Ectodermal cell (in vitro differentiated cells): ENCODE measurements around the gene ITSN1.

Experiments used
- H3K27ac ChIP-seq: 2 replicates; pipeline ENCODE4 v1.7.0; 2013; ENCODE audit warnings: mild to moderate bottlenecking, low read depth, low read length; ENCODE audit not compliant: insufficient read depth, poor library complexity, severe bottlenecking
- H3K27me3 ChIP-seq: 2 replicates; pipeline ENCODE4 v1.7.0; 2013; ENCODE audit warnings: mild to moderate bottlenecking, low read length; ENCODE audit not compliant: insufficient read depth, control insufficient read depth, poor library complexity, severe bottlenecking
- H3K36me3 ChIP-seq: one replicate; pipeline ENCODE4 v1.7.0; 2013; ENCODE audit warnings: low read length; ENCODE audit not compliant: control insufficient read depth, insufficient read depth
- H3K4me1 ChIP-seq: one replicate; pipeline ENCODE4 v1.7.0; 2013; ENCODE audit warnings: low read length; ENCODE audit not compliant: control insufficient read depth, insufficient read depth
- H3K4me3 ChIP-seq: 2 replicates; pipeline ENCODE4 v1.7.0; 2013; ENCODE audit warnings: low read depth, low read length, control low read depth; ENCODE audit not compliant: insufficient read depth
- H3K9me3 ChIP-seq: 2 replicates; pipeline ENCODE4 v1.7.0; 2013; ENCODE audit warnings: mild to moderate bottlenecking, low read length, moderate library complexity; ENCODE audit not compliant: control insufficient read depth
- WGBS, 2 experiments: methylation state at CpG; one replicate each; pipeline ENCODE4 v1.1.7; 2013; ENCODE audit warnings: missing lambda C conversion rate in 2 of 2; 5-methylcytosine and 5-hydroxymethylcytosine counted together

ITSN1 gene

GRCh38 chr21:33650929-33651509 is 8.7 kb downstream of the ITSN1 start:
- no peak overlapping the region for H3K4me3 ChIP-seq
- no peaks in the 10 kb centered on the region for H3K27me3 ChIP-seq
- no peak overlapping the region for H3K27ac ChIP-seq
- no peaks in the 10 kb centered on the region for H3K9me3 ChIP-seq
- H3K4me1 ChIP-seq, result peaks cover 7% of the 10 kb centered on the region
- no peaks in the 10 kb centered on the region for H3K36me3 ChIP-seq
- 77 to 79% methylated on average over 7 of the region's 7 CpGs for WGBS, 2 experiments

- peaks cover 7% of the 10 kb centered on the region for H3K4me1 ChIP-seq
- H3K36me3 ChIP-seq, result no peaks in the 10 kb centered on the region
- H3K9me3 ChIP-seq, result no peaks in the 10 kb centered on the region
- H3K27me3 ChIP-seq, result no peaks in the 10 kb centered on the region
- no peak overlapping the region for H3K27ac ChIP-seq
- no peak overlapping the region for H3K4me3 ChIP-seq
- WGBS, 2 experiments, result 82 to 85% methylated on average over 7 to 8 of the region's 8 CpGs
Measured at GRCh38 chr21:33651965-33652680, 9.8 kb downstream of the ITSN1 start.

GRCh38 chr21:33654412-33654811 is 12.1 kb downstream of the ITSN1 start:
- Histone ChIP-seq H3K4me3 (no peak overlapping the region), H3K27me3 (no peaks in the 10 kb centered on the region), H3K36me3 (no peaks in the 10 kb centered on the region), H3K4me1 (peaks cover 7% of the 10 kb centered on the region), H3K9me3 (no peaks in the 10 kb centered on the region), H3K27ac (no peak overlapping the region)
- WGBS, 2 experiments, result 93 to 94% methylated on average over 2 to 4 of the region's 4 CpGs

- Histone ChIP-seq H3K4me3 (no peak overlapping the region), H3K36me3 (no peaks in the 10 kb centered on the region), H3K9me3 (no peaks in the 10 kb centered on the region), H3K27me3 (no peaks in the 10 kb centered on the region), H3K4me1 (peaks cover 6% of the 10 kb centered on the region), H3K27ac (no peak overlapping the region)
- 83 to 86% methylated on average over 8 of the region's 8 CpGs for WGBS, 2 experiments
Measured at GRCh38 chr21:33655588-33656221, 13.4 kb downstream of the ITSN1 start.

- Histone ChIP-seq H3K36me3 (no peaks in the 10 kb centered on the region), H3K27me3 (no peaks in the 10 kb centered on the region), H3K9me3 (no peaks in the 10 kb centered on the region), H3K4me3 (no peak overlapping the region), H3K27ac (no peak overlapping the region), H3K4me1 (no peaks in the 10 kb centered on the region)
- 81 to 83% methylated on average over 8 of the region's 8 CpGs for WGBS, 2 experiments
Measured at GRCh38 chr21:33657124-33657820, 15.0 kb downstream of the ITSN1 start.

GRCh38 chr21:33658919-33659567 is 16.7 kb downstream of the ITSN1 start:
- no peaks in the 10 kb centered on the region for H3K4me1 ChIP-seq
- no peak overlapping the region for H3K4me3 ChIP-seq
- no peaks in the 10 kb centered on the region for H3K27me3 ChIP-seq
- no peak overlapping the region for H3K27ac ChIP-seq
- H3K36me3 ChIP-seq, result no peaks in the 10 kb centered on the region
- 92 to 96% methylated on average over 7 of the region's 7 CpGs for whole genome bisulfite sequencing, 2 experiments
- no peaks in the 10 kb centered on the region for H3K9me3 ChIP-seq

- H3K27me3 ChIP-seq, result no peaks in the 10 kb centered on the region
Measured at GRCh38 chr21:33659568-33659949, 17.3 kb downstream of the ITSN1 start.

GRCh38 chr21:33660406-33660805 is 18.1 kb downstream of the ITSN1 start:
- Histone ChIP-seq H3K27me3 (no peaks in the 10 kb centered on the region), H3K36me3 (no peaks in the 10 kb centered on the region), H3K4me3 (no peak overlapping the region), H3K9me3 (no peaks in the 10 kb centered on the region), H3K4me1 (no peaks in the 10 kb centered on the region), H3K27ac (no peak overlapping the region)
- 92 to 95% methylated on average over 1 of the region's 1 CpG for WGBS, 2 experiments

More at GRCh38 chr21:33659568-33659949, 17.3 kb downstream of the ITSN1 start:
- Histone ChIP-seq H3K27ac (no peak overlapping the region), H3K9me3 (no peaks in the 10 kb centered on the region), H3K36me3 (no peaks in the 10 kb centered on the region), H3K4me1 (no peaks in the 10 kb centered on the region), H3K4me3 (no peak overlapping the region)
- WGBS, 2 experiments, result 89 to 100% methylated on average over 1 of the region's 1 CpG

GRCh38 chr21:33661146-33661545 is 18.8 kb downstream of the ITSN1 start:
- WGBS, 2 experiments, result 97 to 100% methylated on average over 1 of the region's 1 CpG
- no peaks in the 10 kb centered on the region for H3K9me3 ChIP-seq

More at GRCh38 chr21:33661146-33661545, 18.8 kb downstream of the ITSN1 start:
- Histone ChIP-seq H3K4me1 (no peaks in the 10 kb centered on the region), H3K27me3 (no peaks in the 10 kb centered on the region), H3K27ac (no peak overlapping the region), H3K4me3 (no peak overlapping the region), H3K36me3 (no peaks in the 10 kb centered on the region)
